Fibroblast of pulmonary artery (primary cell): ENCODE data around the gene DMAC2.
A peak's percentile ranks its signal among the peaks of the same experiment; 100 is the strongest.
"Not testable (repeated sequence)": the region's sequence is repeated elsewhere in the genome, so short reads cannot be mapped to it uniquely, and the experiment has no call there.

ENCODE experiments used
- DNase-seq: peaks from one replicate; pipeline ENCODE4 v3.0.0-alpha.2; 2010; ENCODE audit warnings: low read depth
- H3K4me3 ChIP-seq: replicated peaks from 2 replicates; pipeline ENCODE4 v1.5.1; 2011; ENCODE audit warnings: low read depth, mild to moderate bottlenecking, control low read depth, low read length, moderate library complexity
- TF ChIP-seq, protein P1 (sequence below): IDR thresholded peaks from 2 replicates; pipeline ENCODE4 v1.5.1; 2011; ENCODE audit warnings: mild to moderate bottlenecking, control low read depth, low read length, inconsistent platforms; ENCODE audit errors: missing control alignments

DMAC2 gene

DNA sequence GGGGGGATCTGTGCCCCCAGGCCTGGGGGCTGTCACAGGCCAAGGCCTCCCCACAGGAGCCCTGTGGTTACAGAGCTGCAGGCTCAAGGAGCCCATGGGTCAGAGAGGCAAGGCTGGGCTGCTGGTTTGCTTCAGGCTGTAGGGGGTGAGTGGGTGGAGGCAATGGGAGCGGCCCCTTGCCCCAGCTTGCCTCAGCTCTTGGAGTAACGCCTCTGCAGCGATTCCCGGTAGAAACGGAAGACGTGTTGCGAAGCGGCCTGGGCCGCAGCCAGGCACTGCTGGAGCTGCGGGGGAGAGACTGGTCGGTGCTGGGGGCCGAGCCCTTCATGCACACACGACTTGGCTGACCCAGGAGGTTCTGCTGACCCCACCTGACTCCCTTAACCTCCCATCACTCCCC lies 53.3 kb downstream of the DMAC2 start:
- H3K4me3 ChIP-seq = no peak overlapping the region
- TF ChIP-seq, protein P1, sequence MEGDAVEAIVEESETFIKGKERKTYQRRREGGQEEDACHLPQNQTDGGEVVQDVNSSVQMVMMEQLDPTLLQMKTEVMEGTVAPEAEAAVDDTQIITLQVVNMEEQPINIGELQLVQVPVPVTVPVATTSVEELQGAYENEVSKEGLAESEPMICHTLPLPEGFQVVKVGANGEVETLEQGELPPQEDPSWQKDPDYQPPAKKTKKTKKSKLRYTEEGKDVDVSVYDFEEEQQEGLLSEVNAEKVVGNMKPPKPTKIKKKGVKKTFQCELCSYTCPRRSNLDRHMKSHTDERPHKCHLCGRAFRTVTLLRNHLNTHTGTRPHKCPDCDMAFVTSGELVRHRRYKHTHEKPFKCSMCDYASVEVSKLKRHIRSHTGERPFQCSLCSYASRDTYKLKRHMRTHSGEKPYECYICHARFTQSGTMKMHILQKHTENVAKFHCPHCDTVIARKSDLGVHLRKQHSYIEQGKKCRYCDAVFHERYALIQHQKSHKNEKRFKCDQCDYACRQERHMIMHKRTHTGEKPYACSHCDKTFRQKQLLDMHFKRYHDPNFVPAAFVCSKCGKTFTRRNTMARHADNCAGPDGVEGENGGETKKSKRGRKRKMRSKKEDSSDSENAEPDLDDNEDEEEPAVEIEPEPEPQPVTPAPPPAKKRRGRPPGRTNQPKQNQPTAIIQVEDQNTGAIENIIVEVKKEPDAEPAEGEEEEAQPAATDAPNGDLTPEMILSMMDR = no peak
- peak; percentile 31 for DNase-seq

DNA sequence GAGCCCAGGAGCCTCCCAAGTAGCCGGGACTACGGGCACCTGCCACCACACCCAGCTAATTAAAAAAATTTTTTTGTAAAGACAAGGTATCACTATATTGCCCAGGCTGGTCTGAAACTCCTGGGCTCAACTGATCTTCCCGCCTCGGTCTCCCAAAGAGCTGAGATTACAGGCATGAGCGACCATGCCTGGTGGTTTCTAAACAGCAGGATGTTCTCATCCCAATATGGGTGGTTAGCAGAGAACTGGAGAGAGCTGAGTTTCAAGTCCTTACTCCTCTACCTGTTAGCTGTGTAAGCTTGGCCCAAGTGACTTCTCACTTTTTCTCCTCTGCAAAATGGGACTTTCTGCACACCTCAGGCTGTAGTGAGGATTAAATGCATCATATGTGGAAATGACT lies 55.4 kb downstream of the DMAC2 start:
- H3K4me3 ChIP-seq = no peak overlapping the region
- no peak for DNase-seq
- TF ChIP-seq, protein P1 = no peak

DNA sequence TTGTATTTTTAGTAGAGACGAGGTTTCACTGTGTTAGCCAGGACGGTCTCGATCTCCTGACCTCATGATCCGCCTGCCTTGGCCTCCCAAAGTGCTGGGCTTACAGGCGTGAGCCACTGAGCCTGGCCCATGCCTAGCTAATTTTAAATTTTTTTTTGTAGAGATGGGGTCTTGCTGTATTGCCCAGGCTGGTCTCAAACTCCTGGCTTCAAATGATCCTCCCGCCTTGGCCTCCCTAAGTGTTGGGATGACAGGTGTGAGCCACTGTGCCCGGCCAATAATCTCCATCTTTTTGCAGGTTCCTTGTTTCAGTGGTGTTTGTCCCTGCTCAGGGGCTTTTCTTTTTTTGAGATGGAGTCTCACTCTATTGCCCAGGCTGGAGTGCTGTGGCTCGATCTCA lies 58.2 kb downstream of the DMAC2 start:
- not testable (repeated sequence) for H3K4me3 ChIP-seq, DNase-seq
